Measurements from ENCODE around the gene MAF. TPM values are rescaled to one million over a fixed set of nuclear protein-coding genes. Genes with fewer than 3 reads are reported as not detected.

MAF gene
- total and polyA plus RNA-seq, 2 of the 13 experiments (the other 11 are each of a cell fraction or from before 2014, with no cell fraction given), result 0.07 to 0.31 TPM

DNA sequence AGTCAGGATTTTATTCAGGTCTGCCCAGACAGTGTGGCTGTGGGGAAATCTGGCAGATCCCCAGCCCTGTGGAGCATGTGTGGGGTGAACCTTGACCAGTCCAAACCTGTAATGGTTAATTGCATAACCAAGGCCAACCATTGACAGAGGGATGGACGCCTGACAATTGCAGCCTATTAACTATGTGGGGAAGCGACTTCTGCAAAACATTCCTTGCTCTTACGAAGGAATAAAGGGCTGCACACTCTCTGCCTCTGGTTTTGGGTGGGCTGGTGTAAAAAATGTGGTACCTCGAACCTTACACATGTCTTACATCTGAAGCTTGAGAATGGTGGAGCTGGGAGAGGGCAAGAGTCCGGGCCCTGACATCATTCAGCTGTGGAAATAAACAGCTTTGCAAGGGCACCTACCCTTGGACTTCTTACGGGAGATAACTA lies 35.8 kb downstream of the MAF start (continued):
- TF ChIP-seq ZBTB49 (CRISPR knock-in tag; IDR thresholded peaks at IDR 0.05; ENCODE audit: borderline replicate concordance), result no peak
- TF ChIP-seq PHB2 (IDR thresholded peaks at IDR 0.05; ENCODE audit: partially characterized antibody), result no peak
- TF ChIP-seq ZNF776 (CRISPR knock-in tag; IDR thresholded peaks at IDR 0.05), result no peak
- TF ChIP-seq ATF2 (CRISPR knock-in tag; IDR thresholded peaks at IDR 0.05), result 0 out of 2 replicates have a peak, but pooled peaks have one; percentile 66
- TF ChIP-seq IRF2 (CRISPR knock-in tag; IDR thresholded peaks at IDR 0.05), result 0 out of 2 replicates have a peak, but pooled peaks have one; percentile 31
- TF ChIP-seq ZNF646 (CRISPR knock-in tag; IDR thresholded peaks at IDR 0.05), result no peak
- no peak for TF ChIP-seq KDM4B (CRISPR knock-in tag; IDR thresholded peaks at IDR 0.05)
- TF ChIP-seq ZKSCAN8 (CRISPR knock-in tag; IDR thresholded peaks at IDR 0.05; ENCODE audit: borderline replicate concordance), result no peak
- no peak for TF ChIP-seq HMG20A (CRISPR knock-in tag; IDR thresholded peaks at IDR 0.05; ENCODE audit: borderline replicate concordance)
- TF ChIP-seq ZNF883 (CRISPR knock-in tag; IDR thresholded peaks at IDR 0.05; ENCODE audit: not compliant biosample characterization), result no peak
- TF ChIP-seq ZNF335 (CRISPR knock-in tag; IDR thresholded peaks at IDR 0.05), result 0 out of 2 replicates have a peak, but pooled peaks have one; percentile 31
- no peak for TF ChIP-seq ZFP36 (IDR thresholded peaks at IDR 0.05; ENCODE audit: borderline replicate concordance, low read depth, low read length, partially characterized antibody)
- no peak for TF ChIP-seq KDM5A (IDR thresholded peaks at IDR 0.05; ENCODE audit: borderline replicate concordance, low read length)
- TF ChIP-seq ZNF747 (CRISPR knock-in tag; IDR thresholded peaks at IDR 0.05; ENCODE audit: borderline replicate concordance), result no peak
- 0 out of 2 replicates have a peak, but pooled peaks have one; percentile 30 for TF ChIP-seq LBX2 (CRISPR knock-in tag; IDR thresholded peaks at IDR 0.05; ENCODE audit: borderline replicate concordance)
- TF ChIP-seq DNMT1 (CRISPR knock-in tag; IDR thresholded peaks at IDR 0.05), result no peak
- TF ChIP-seq NFYC (CRISPR knock-in tag; IDR thresholded peaks at IDR 0.05), result no peak
- TF ChIP-seq POLR2A (IDR thresholded peaks at IDR 0.05; ENCODE audit: insufficient read depth in 1 of 2, low read depth in 2 of 2, low read length in 2 of 2), result no peak
- no peak for TF ChIP-seq ZNF546 (CRISPR knock-in tag; conservative IDR thresholded peaks at IDR 0.05)
- TF ChIP-seq MIER3 (CRISPR knock-in tag; IDR thresholded peaks at IDR 0.05; ENCODE audit: borderline replicate concordance), result peak; percentile 60; the same call in 1 of the 2 replicates
- TF ChIP-seq ZNF644 (CRISPR knock-in tag; IDR thresholded peaks at IDR 0.05; ENCODE audit: low read depth), result peak; percentile 98
- TF ChIP-seq CHD4 (IDR thresholded peaks at IDR 0.05; ENCODE audit: borderline replicate concordance, low read length), result no peak
